Fibroblast of lung (primary cell): ENCODE data around the gene ADH1B. TPM values are rescaled to one million over a fixed set of nuclear protein-coding genes. Genes with fewer than 3 reads are reported as not detected.

ENCODE experiments used
- DNase-seq, 2 donors: peaks; one replicate each; pipeline versions ENCODE4 v3.0.0 to v3.0.0-alpha.2; 2010; ENCODE audit warnings: low read depth in 2 of 2
- H2AFZ ChIP-seq: 2 replicates; pipeline ENCODE4 v1.5.1; 2012; ENCODE audit warnings: low read length, control low read depth, inconsistent platforms
- H3K27ac ChIP-seq: 2 replicates; pipeline ENCODE4 v1.5.1; 2011; ENCODE audit warnings: low read length, control low read depth; ENCODE audit not compliant: insufficient read depth
- H3K27me3 ChIP-seq: 2 replicates; pipeline ENCODE4 v1.5.1; 2011; ENCODE audit warnings: mild to moderate bottlenecking, low read length; ENCODE audit not compliant: control insufficient read depth, insufficient read depth
- H3K36me3 ChIP-seq: 2 replicates; pipeline ENCODE4 v1.5.1; 2011; ENCODE audit warnings: low read length; ENCODE audit not compliant: control insufficient read depth, insufficient read depth
- H3K4me1 ChIP-seq: 2 replicates; pipeline ENCODE4 v1.5.1; 2011; ENCODE audit warnings: low read length; ENCODE audit not compliant: control insufficient read depth, insufficient read depth; ENCODE audit errors: extremely low read depth
- H3K4me2 ChIP-seq: 2 replicates; pipeline ENCODE4 v1.5.1; 2011; ENCODE audit warnings: low read length, control low read depth; ENCODE audit not compliant: insufficient read depth; ENCODE audit errors: extremely low read depth
- H3K4me3 ChIP-seq, 4 experiments: fragments of 200-600 bp in 1 of 4; sonication (generic) in 1 of 4; replicated peaks in 1 of 4; 2 replicates each; pipeline ENCODE4 v1.5.1; 2011 to 2016; ENCODE audit warnings: low read length in 4 of 4, low read depth in 3 of 4, mild to moderate bottlenecking in 3 of 4, control low read depth in 2 of 4, inconsistent platforms in 1 of 4, mixed read lengths in 1 of 4; ENCODE audit not compliant: insufficient read depth in 1 of 4; ENCODE audit errors: control extremely low read depth in 1 of 4
- H3K79me2 ChIP-seq: 2 replicates; pipeline ENCODE4 v1.5.1; 2012; ENCODE audit warnings: mild to moderate bottlenecking, low read length, inconsistent platforms; ENCODE audit not compliant: control insufficient read depth, insufficient read depth
- H3K9ac ChIP-seq: 2 replicates; pipeline ENCODE4 v1.5.1; 2011; ENCODE audit warnings: mild to moderate bottlenecking, low read length, control low read depth; ENCODE audit not compliant: insufficient read depth
- H3K9me3 ChIP-seq: 2 replicates; pipeline ENCODE4 v1.5.1; 2012; ENCODE audit warnings: low read depth, low read length; ENCODE audit not compliant: control insufficient read depth, insufficient read depth
- H4K20me1 ChIP-seq: 2 replicates; pipeline ENCODE4 v1.5.1; 2011; ENCODE audit warnings: low read length; ENCODE audit not compliant: control insufficient read depth, insufficient read depth; ENCODE audit errors: extremely low read depth
- EZH2 ChIP-seq: IDR thresholded peaks from 2 replicates; pipeline ENCODE4 v1.5.1; 2012; ENCODE audit warnings: low read length, control low read depth, mild to moderate bottlenecking; ENCODE audit errors: missing control alignments
- polyA plus RNA-seq, 2 donors: library from polyadenylated mRNA; depleted of rRNA in 1 of 2; stranded (reverse) in 1 of 2; unstranded in 1 of 2; fragments of >200 nt; gene quantifications; 2 replicates each; pipeline ENCODE4 v1.2.1, GENCODE V29; 2011 to 2012; ENCODE audit warnings: missing spikeins in 1 of 2
- total RNA-seq: library from RNA; depleted of rRNA; stranded (reverse); fragments of >200 nt; gene quantifications from 2 replicates; pipeline ENCODE4 v1.2.1, GENCODE V29; 2014
- TF ChIP-seq, protein P1 (sequence below), 2 donors: IDR thresholded peaks in 1 of 2; conservative IDR thresholded peaks in 1 of 2; 1 replicate in 1 of 2; 2 replicates in 1 of 2; pipeline ENCODE4 v1.5.1; 2011 to 2012; ENCODE audit warnings: low read length in 2 of 2, control low read depth in 1 of 2, inconsistent platforms in 1 of 2, low read depth in 1 of 2, mild to moderate bottlenecking in 1 of 2

Gene ADH1B
- total and polyA plus RNA-seq, 2 donors (not counting 1 experiment from before 2014, with no cell fraction given): 188 to 364 TPM

DNA sequence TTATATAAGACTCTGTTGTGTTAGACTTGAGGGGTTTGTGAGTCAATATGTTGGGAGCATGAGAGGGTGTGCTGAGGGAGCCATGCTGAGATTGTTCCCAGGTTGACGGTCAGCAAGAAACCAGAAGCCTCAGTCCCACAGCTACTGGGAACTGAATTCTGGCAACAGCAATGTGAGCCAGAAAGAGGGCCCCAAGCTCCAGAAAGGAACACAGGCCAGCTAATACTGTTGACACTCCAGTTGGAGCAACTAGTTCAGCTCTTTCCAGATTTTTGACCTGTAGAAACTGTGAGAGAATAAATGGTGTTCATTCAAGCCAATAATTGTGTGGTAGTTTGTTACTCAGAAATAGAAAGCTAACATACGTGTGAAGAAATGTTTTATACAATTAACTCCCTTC, 47.5 kb downstream of the ADH1B start:
- Histone ChIP-seq H4K20me1 (no peaks in the 10 kb centered on the region), H3K9ac (no peak overlapping the region)
- TF ChIP-seq, protein P1, sequence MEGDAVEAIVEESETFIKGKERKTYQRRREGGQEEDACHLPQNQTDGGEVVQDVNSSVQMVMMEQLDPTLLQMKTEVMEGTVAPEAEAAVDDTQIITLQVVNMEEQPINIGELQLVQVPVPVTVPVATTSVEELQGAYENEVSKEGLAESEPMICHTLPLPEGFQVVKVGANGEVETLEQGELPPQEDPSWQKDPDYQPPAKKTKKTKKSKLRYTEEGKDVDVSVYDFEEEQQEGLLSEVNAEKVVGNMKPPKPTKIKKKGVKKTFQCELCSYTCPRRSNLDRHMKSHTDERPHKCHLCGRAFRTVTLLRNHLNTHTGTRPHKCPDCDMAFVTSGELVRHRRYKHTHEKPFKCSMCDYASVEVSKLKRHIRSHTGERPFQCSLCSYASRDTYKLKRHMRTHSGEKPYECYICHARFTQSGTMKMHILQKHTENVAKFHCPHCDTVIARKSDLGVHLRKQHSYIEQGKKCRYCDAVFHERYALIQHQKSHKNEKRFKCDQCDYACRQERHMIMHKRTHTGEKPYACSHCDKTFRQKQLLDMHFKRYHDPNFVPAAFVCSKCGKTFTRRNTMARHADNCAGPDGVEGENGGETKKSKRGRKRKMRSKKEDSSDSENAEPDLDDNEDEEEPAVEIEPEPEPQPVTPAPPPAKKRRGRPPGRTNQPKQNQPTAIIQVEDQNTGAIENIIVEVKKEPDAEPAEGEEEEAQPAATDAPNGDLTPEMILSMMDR (conservative IDR thresholded peaks at IDR 0.05 in 1 of 2, IDR thresholded peaks at IDR 0.05 in 1 of 2; ENCODE audit: low read depth in 1 of 2, low read length in 2 of 2): no peak
- TF ChIP-seq EZH2: no peak

DNA sequence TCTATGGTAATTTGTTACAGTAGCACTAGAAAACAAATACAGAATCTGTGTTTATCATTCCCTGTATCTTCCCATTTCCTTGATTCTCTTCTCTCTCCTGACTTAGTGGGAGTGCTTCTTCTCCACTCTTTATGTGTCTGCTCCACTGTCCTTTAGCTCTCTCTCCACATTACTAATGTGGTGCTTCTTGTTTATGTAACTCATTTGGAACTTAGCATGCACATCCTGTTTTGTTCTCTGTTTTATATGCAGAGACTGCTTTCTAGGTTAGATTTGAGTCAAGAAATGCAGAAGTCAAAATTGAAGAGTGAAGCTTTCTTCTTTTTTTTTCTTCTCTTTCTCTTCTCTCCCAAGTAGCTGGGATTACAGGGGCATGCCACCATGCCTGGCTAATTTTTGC, 56.3 kb downstream of the ADH1B start:
- TF ChIP-seq, protein P1 (conservative IDR thresholded peaks at IDR 0.05 in 1 of 2, IDR thresholded peaks at IDR 0.05 in 1 of 2; ENCODE audit: low read depth in 1 of 2, low read length in 2 of 2): no peak
- TF ChIP-seq EZH2: no peak
- DNase-seq: peak in 1 of 2 donors; percentile 8

More for the DNA sequence above, 47.5 kb downstream of the ADH1B start:
- Histone ChIP-seq H3K79me2 (no peaks in the 10 kb centered on the region), H3K27ac (no peak overlapping the region), H3K27me3 (no peaks in the 10 kb centered on the region), H3K9me3 (no peaks in the 10 kb centered on the region), H3K4me2 (no peak overlapping the region), H3K4me1 (no peaks in the 10 kb centered on the region), H3K36me3 (no peaks in the 10 kb centered on the region), H3K4me3 (no peak overlapping the region), H2AFZ (no peak overlapping the region)
- no peak for DNase-seq

More for the DNA sequence above, 56.3 kb downstream of the ADH1B start:
- no peaks in the 10 kb centered on the region for H4K20me1 ChIP-seq
- no peaks in the 10 kb centered on the region for H3K9me3 ChIP-seq
- H3K9ac ChIP-seq: no peak overlapping the region
- H3K4me1 ChIP-seq: no peaks in the 10 kb centered on the region
- no peak overlapping the region for H2AFZ ChIP-seq
- no peak overlapping the region for H3K27ac ChIP-seq
- H3K36me3 ChIP-seq: no peaks in the 10 kb centered on the region
- no peaks in the 10 kb centered on the region for H3K79me2 ChIP-seq
- no peaks in the 10 kb centered on the region for H3K27me3 ChIP-seq
- no peak overlapping the region for H3K4me3 ChIP-seq
- H3K4me2 ChIP-seq: no peak overlapping the region

Other genes with a start within 250 kb of the ADH1B start
- gene ADH5, start 232.6 kb downstream of the ADH1B start, total RNA-seq: 270 and 307 TPM in 2 replicates
- gene ADH5, start 232.6 kb downstream of the ADH1B start, polyA plus RNA-seq: 430 and 504 TPM in 2 replicates
- not detected in 2 replicates for gene ADH4, start 177.1 kb downstream of the ADH1B start, total RNA-seq
- 0.03 TPM in 1 of 2 replicates, not detected in the other for gene ADH4, start 177.1 kb downstream of the ADH1B start, polyA plus RNA-seq
- 0.17 TPM in 1 of 2 replicates, not detected in the other for gene ADH6, start 102.2 kb downstream of the ADH1B start, total RNA-seq
- gene ADH6, start 102.2 kb downstream of the ADH1B start, polyA plus RNA-seq: 0.11 and 0.68 TPM in 2 replicates
- gene ADH1A, start 30.4 kb downstream of the ADH1B start, total RNA-seq: 0.17 TPM in 1 of 2 replicates, not detected in the other
- 0.06 TPM in 1 of 2 replicates, not detected in the other for gene ADH1A, start 30.4 kb downstream of the ADH1B start, polyA plus RNA-seq
- 0.77 and 0.83 TPM in 2 replicates for gene ADH1C, start 31.3 kb upstream of the ADH1B start, total RNA-seq
- gene ADH1C, start 31.3 kb upstream of the ADH1B start, polyA plus RNA-seq: 0.35 and 1.2 TPM in 2 replicates
- 0.17 TPM in 1 of 2 replicates, not detected in the other for gene ADH7, start 113.9 kb upstream of the ADH1B start, total RNA-seq
- gene ADH7, start 113.9 kb upstream of the ADH1B start, polyA plus RNA-seq: not detected in 2 replicates
- gene C4orf17, start 189.6 kb upstream of the ADH1B start, total RNA-seq: not detected in 2 replicates
- gene C4orf17, start 189.6 kb upstream of the ADH1B start, polyA plus RNA-seq: not detected in 2 replicates
- 6.7 and 11.1 TPM in 2 replicates for gene TRMT10A, start 242.6 kb upstream of the ADH1B start, total RNA-seq
- 5.6 and 6.0 TPM in 2 replicates for gene TRMT10A, start 242.6 kb upstream of the ADH1B start, polyA plus RNA-seq